ENCODE results near the gene LIMA1.

DNA sequence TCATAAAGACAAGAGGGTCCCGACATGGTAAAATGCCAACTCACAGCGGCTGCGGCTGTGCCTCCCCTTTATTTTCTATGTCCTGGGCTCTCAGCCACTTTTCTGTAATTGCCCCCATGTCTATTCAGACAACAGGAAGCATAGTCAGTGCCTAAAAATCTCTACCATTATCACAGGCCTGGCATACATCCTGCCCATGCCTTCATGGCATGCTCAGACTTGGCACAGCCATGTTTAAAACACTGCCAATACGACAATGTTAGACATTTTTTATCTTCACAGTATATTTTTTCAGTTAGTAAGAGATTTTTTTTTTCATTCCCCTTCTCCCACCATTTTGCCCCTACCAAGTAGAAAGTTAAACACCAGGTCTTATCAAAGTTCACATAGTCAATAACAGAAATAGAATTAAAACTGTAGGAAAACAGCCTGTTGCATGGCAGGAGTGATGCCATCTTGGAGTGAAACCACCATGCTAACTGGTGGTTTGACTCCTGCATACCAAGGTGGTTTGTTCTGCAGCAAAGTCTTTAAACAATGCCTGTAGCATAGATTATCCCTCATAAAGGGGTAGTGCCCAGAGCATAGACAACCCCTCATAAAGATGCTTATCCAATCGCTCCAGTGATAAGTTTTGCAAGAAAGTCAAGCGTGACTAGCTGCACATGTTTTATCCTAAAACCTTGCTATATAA is 97.2 kb downstream of the LIMA1 start:
- no peak for TF ChIP-seq SP1 (IDR thresholded peaks at IDR 0.05)
- no peak for TF ChIP-seq ZNF384 (IDR thresholded peaks at IDR 0.05)
- TF ChIP-seq CTBP1 (IDR thresholded peaks at IDR 0.05; ENCODE audit: borderline replicate concordance) = no peak
- TF ChIP-seq FOXM1 (IDR thresholded peaks at IDR 0.05; ENCODE audit: borderline replicate concordance) = no peak
- TF ChIP-seq NFRKB (IDR thresholded peaks at IDR 0.05) = no peak
- TF ChIP-seq, protein P1, sequence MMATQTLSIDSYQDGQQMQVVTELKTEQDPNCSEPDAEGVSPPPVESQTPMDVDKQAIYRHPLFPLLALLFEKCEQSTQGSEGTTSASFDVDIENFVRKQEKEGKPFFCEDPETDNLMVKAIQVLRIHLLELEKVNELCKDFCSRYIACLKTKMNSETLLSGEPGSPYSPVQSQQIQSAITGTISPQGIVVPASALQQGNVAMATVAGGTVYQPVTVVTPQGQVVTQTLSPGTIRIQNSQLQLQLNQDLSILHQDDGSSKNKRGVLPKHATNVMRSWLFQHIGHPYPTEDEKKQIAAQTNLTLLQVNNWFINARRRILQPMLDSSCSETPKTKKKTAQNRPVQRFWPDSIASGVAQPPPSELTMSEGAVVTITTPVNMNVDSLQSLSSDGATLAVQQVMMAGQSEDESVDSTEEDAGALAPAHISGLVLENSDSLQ (IDR thresholded peaks at IDR 0.05) = no peak
- TF ChIP-seq ELF4 (IDR thresholded peaks at IDR 0.05) = no peak
- TF ChIP-seq BHLHE40 (IDR thresholded peaks at IDR 0.05; ENCODE audit: borderline replicate concordance) = no peak

Measured in HEK293T (cell line).